Measurements from ENCODE around the gene RPRML.

DNA sequence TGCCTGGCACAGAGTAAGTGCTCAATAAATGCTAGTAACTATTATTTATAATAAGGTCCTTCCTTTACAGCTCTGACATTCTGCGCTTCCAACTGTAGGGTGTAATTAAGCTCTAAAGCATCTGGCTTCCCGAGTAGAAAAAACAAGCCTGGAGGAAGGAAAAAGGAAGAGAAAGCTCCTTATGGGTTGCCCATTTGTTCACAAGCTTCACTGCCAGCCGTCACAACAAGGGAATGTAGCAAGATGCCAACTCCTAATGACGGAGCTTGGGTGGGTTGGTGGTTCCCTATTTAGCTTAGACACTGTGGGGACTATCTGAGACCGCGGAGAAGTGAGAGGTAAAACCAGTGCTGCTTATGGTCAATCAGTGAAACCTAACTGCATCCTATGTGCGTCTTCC is 7.3 kb upstream of the RPRML start:
- TF ChIP-seq, protein P1, sequence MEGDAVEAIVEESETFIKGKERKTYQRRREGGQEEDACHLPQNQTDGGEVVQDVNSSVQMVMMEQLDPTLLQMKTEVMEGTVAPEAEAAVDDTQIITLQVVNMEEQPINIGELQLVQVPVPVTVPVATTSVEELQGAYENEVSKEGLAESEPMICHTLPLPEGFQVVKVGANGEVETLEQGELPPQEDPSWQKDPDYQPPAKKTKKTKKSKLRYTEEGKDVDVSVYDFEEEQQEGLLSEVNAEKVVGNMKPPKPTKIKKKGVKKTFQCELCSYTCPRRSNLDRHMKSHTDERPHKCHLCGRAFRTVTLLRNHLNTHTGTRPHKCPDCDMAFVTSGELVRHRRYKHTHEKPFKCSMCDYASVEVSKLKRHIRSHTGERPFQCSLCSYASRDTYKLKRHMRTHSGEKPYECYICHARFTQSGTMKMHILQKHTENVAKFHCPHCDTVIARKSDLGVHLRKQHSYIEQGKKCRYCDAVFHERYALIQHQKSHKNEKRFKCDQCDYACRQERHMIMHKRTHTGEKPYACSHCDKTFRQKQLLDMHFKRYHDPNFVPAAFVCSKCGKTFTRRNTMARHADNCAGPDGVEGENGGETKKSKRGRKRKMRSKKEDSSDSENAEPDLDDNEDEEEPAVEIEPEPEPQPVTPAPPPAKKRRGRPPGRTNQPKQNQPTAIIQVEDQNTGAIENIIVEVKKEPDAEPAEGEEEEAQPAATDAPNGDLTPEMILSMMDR (IDR thresholded peaks at IDR 0.05; ENCODE audit: poor library complexity) = no peak
- TF ChIP-seq EZH2 (IDR thresholded peaks at IDR 0.05; ENCODE audit: borderline replicate concordance) = no peak

All from hepatocyte (in vitro differentiated cells).